Stimulated activated CD4-positive, alpha-beta T cell treated with anti-CD3 and anti-CD28 coated beads, Interleukin-1b, Interleukin-23, amount 100 ng/mL, for 24 hours (primary cell): ENCODE data around the gene CLCC1.

ENCODE experiments used
- DNase-seq, 4 experiments: peaks; one replicate each; pipeline ENCODE4 v3.0.0-alpha.2; 2020; ENCODE audit warnings: low read depth in 4 of 4, low spot score in 1 of 4

The CLCC1 gene

GRCh38 chr1:108916788-108917187, 46.5 kb downstream of the CLCC1 start:
- DNase-seq = no peak
